Epidermal melanocyte (primary cell): ENCODE data around the gene SERPINA6.
"Not testable (repeated sequence)": the region's sequence is repeated elsewhere in the genome, so short reads cannot be mapped to it uniquely, and the experiment has no call there.

Experiments
- DNase-seq: peaks from one replicate; pipeline ENCODE4 v3.0.0; 2011; ENCODE audit warnings: low spot score; ENCODE audit not compliant: insufficient read length

SERPINA6 gene

GRCh38 chr14:94354638-94355185 lies 31.6 kb upstream of the SERPINA6 start:
- DNase-seq, result no peak

GRCh38 chr14:94354190-94354589 lies 31.1 kb upstream of the SERPINA6 start:
- DNase-seq, result not testable (repeated sequence)

- no peak for DNase-seq
Measured at GRCh38 chr14:94349276-94349675, 26.1 kb upstream of the SERPINA6 start.

DNA sequence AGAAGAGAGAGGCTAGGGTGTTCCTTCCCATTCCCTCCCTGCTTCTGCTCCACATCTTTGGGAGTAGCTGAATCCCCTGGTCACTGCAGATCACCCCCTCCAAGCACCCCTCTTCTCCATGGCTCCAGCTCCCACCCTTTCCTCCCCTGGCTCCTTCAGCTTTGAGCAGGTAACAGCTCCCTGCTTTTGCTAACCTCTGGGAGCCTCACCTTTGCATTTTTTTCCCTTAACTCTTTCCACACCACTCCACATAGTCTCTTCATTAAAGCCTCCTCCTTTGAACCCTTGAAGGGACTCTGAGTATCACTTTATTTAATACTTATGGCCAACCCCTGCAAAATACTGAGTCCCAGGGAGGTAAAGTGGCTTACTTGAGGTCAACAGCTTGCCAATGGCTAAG lies 25.7 kb upstream of the SERPINA6 start:
- DNase-seq, result no peak

DNA sequence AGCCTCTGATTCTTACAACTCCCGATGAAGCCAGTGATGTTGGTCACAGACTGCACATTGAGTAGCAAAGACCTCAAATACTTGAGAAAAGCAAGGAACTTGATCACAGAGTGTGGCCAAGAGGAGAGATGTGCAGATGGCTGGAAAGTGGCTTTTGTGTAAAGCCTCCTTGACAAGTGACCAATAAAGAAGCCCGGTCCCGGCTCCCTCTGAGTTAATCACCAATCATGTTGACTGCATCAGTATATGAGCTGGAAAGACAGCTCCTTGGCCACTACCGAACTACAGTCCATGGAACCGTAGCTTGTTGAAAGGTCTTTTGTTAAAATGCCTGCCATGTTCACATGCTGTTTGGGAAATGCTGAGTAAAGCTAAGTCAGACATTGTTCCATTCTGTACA lies 23.7 kb upstream of the SERPINA6 start:
- DNase-seq, result no peak

DNA sequence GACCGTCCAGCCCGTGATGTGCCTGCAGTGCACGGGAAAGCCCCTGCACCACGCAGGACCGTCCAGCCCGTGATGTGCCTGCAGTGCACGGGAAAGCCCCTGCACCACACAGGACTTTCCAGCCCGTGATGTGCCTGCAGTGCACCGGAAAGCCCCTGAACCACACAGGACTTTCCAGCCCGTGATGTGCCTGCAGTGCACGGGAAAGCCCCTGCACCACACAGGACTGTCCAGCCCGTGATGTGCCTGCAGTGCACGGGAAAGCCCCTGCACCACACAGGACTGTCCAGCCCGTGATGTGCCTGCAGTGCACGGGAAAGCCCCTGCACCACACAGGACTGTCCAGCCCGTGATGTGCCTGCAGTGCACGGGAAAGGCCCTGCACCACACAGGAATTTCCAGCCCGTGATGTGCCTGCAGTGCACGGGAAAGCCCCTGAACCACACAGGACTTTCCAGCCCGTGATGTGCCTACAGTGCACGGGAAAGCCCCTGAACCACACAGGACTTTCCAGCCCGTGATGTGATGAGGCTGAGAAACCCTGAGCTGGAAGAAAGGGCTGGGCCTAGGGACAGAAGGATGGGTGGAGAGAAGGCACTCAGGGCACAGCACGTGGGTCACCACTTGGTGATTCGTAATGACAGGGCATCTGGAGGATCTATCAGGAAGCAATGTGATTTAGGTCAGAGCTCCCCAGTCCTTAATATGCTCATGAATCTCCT lies 23.1 kb upstream of the SERPINA6 start:
- not testable (repeated sequence) for DNase-seq

DNA sequence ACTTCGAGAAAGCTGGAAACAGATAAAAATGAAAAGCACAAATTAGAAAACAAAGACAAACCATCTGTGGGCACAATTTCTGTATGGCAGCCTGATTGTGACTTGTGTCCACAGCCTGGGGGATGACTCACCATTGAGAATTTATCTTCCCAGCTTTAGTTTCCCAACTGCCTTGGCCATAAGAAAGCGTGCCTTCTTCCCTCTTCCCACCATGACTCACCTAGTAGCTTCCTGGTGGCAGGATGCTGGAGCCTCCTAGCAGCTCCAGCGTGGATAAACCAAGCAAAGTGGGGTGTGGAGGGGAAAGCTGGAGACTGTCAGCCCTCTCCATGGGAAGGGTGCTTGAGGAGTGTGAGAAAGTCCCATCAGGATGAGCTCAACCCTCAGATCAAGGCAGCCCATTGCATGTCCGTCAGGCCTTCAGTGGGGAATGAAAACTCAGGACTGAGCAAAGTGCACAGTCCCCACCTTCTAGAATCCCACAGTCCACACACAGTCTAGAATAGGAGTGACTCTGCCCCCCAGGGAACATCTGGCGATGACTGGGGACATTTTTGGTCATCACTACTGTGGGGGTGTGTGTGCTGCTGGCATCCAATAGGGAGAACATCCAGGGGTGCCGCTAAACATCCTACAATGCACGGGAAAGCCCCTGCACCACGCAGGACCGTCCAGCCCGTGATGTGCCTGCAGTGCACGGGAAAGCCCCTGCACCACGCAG lies 22.4 kb upstream of the SERPINA6 start:
- DNase-seq, result no peak

DNA sequence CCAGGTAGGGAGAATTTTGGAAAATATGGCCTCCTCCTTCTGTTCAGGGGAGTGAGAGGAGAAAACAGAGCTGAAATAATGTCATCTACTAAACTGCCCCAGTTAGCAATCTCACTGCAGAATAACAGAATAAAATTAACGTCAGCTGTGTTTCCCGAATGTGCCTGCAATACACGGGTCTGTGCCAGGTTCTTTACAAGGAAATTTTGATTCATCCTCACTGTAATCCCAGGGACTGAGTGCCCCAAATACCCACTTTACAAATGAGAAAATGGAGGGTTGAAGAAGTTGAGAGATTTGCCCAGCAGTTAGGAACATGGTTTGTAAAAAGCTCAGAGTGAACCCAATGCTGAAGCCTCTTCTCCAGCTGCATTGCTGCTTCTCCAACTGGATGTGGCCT lies 21.3 kb upstream of the SERPINA6 start:
- DNase-seq, result no peak

DNA sequence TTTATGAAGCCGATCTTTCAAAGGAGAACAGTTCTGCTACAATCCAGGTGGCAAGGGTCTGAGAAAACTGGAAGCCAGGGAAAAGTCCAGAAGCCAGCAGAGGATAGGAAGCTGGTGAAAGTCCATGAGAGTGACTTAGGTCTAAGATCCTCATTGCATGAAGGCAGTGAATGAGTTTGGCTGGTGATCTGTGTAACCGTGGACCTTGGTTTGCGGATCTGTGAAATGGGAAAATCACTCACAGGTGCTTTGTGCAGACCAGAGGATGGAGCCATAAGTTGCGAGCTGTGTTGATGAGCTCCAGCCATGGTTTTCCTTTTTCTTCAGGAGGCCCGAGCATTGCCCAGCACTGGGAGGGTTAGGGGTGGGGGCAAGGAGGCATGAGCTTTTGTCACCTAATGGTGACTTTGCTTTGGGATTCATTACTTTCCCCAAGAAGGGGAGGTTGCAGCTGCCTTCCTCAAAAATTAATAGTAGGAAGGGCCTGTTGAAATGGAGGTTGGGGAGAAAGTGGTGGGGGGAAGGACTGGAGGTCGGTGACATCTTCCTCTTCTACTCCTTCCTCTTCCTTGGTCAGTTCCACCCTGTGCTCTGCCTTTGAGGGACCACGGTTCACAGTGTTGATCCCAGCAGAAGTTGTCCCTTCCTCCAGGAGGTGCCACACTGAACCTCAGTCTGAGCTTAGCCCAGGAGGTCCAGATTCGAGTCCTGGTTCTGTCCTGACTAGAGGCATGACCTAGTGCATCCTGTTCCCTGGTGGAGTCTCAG lies 20.3 kb upstream of the SERPINA6 start:
- DNase-seq, result no peak

DNA sequence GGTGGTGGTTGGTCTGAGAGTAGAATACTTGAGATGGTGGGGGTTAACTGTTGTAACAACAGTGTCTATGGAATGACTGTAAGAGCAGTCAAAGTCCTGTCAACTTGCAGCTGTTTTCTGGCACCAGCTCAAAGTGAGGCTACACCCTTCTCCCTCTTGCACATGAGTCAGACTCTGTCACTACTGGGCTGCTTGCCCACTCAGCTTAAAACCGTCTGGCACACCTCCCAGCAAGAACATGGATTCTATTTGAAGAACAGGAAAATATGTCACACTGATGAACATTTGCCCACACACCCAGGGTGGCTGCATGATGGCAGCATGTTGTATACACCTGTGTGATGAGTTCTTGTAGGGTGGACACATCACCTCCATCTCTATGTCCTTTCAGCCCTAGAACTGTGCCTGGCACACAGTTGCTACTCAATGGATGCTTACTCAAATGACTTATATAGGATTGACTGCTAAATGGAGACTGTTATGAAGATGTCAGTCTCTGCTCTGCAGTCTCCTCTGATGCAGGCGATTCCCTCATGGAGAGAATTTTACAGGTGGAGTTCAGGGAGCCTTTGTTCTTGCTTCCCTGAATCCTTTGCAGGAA lies 19.3 kb upstream of the SERPINA6 start:
- peak; percentile 74 for DNase-seq

GRCh38 chr14:94341656-94342333 lies 18.7 kb upstream of the SERPINA6 start:
- no peak for DNase-seq

DNA sequence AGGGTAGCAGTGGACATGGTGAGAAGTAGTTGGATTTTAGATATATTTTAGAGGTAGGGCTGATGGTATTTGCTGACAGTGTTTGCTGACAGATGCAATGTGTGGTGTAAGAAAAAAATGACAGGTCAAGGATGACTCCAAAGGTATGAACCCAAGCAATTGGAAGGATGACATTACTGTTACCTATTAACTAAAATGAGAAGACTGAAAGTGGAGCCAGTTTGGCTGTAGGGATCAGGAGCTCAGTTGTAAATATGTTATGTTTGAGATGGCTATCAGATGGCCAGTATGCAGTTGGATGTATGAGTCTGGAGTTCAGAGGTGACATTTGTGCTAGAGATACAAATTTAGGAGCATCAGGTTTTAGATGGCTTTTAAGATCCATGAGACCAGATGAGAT lies 17.4 kb upstream of the SERPINA6 start:
- DNase-seq, result no peak

DNA sequence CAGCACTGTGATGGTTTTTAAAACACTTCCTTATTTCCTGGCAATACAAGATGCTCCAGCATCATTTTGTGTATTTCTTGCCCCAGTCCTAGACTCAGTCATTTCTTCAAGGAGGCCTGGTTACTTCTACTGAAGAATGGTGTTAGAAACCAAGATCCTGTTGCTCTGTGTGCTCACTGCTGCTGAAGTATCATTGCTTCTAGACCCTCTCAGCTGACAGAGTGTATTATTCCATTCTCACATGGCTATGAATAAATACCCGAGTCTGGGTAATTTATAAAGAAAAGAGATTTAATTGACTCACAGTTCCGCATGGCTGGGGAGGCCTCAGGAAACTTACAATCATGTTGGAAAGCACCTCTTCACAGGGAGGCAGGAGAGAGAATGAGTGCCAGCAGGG lies 14.9 kb upstream of the SERPINA6 start:
- DNase-seq, result no peak

GRCh38 chr14:94337274-94337673 lies 14.1 kb upstream of the SERPINA6 start:
- DNase-seq, result no peak

- no peak for DNase-seq
Measured at GRCh38 chr14:94334872-94335271, 11.7 kb upstream of the SERPINA6 start.

GRCh38 chr14:94332587-94332986 lies 9.5 kb upstream of the SERPINA6 start:
- no peak for DNase-seq

DNA sequence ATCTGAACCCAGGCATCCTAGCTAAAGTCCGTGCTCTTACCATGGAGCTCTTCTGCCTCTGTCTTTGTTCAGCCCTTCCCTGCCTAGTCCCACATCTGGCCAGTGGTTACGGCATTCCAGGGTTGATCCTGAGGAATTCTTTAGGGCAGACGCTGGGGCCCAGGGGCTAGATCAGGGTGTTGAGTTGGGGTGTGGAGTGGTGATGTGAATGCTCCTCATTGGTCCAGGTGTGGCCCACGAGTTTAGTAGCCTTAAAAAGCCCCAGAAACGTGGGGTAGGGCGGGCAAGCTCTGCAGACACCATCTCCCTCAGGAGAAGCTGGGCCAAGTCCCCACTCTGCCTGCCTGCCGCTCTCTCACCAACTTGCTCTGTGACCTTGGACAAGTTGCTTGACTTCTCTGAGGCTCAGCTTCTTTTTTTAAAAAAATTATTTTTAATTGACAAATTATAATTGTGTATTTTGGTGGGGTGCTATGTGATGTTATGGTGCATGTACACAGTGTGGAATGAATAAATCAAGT lies 9.0 kb upstream of the SERPINA6 start:
- no peak for DNase-seq

GRCh38 chr14:94331462-94331861 lies 8.3 kb upstream of the SERPINA6 start:
- no peak for DNase-seq

DNA sequence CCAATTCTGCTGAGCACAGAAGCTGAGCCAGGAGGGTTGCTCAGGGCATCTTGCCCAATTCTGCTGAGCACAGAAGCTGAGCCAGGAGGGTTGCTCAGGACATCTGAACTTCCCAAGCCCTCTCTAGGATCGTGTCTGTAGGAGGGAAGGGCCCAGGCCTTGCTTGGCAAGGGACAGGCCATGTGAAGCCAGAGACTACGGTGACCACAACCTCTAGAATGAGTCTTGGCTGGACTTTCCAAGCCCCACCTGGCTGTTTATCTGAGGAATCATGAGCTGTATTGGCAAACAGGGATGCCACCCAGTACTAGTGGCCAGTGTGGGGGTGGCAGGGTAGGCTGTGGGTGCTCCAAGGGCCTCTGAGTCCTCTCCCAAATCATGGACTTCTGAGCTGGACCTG lies 7.7 kb upstream of the SERPINA6 start:
- DNase-seq, result no peak

DNA sequence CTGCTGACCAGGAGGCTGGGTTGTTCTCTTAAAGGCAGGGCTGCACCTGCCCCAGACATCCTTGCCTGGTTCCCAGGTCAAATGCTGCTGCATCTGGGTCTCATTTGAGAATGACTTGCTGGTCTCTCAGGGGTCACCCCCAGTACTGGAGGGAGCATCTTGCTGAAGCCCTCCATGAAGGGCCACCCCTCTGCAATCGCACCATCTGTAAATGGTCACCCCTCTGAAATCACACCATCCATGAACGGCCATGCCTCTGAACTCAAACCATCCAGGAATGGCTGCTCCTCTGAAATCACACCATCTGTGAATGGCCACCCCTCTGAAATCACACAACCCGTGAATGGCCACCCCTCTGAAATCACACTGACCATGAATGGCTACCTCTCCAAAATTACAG lies 7.3 kb upstream of the SERPINA6 start:
- no peak for DNase-seq

GRCh38 chr14:94329857-94330256 lies 6.7 kb upstream of the SERPINA6 start:
- DNase-seq, result no peak
